ENCODE results near the gene TEKT2. TPM values are rescaled to one million over a fixed set of nuclear protein-coding genes. Genes with fewer than 3 reads are reported as not detected.

The TEKT2 gene
- total and polyA plus RNA-seq, 2 of the 8 experiments (the other 6 are each of a cell fraction or from before 2014, with no cell fraction given) = 1.6 to 1.7 TPM

GRCh38 chr1:36034692-36035091, 49.2 kb upstream of the TEKT2 start (continued):
- TF ChIP-seq CHD7 (IDR thresholded peaks at IDR 0.05; ENCODE audit: insufficient replicate concordance, low read length) = no peak
